Skeletal muscle tissue (tissue), 4 donors: Measurements from ENCODE around the gene NEK1. TPM values are rescaled to one million over a fixed set of nuclear protein-coding genes. Genes with fewer than 3 reads are reported as not detected.

Experiments
- H3K27ac ChIP-seq: one replicate; pipeline ENCODE4 v1.7.0; 2013; ENCODE audit warnings: mild to moderate bottlenecking, low read depth, low read length, inconsistent platforms
- H3K27me3 ChIP-seq, 3 donors: one replicate each; pipeline ENCODE4 v1.7.0; 2013; ENCODE audit warnings: low read length in 3 of 3; ENCODE audit not compliant: control insufficient read depth in 3 of 3, insufficient read depth in 3 of 3
- H3K36me3 ChIP-seq, 3 donors: one replicate each; pipeline ENCODE4 v1.7.0; 2013; ENCODE audit warnings: low read length in 3 of 3; ENCODE audit not compliant: control insufficient read depth in 3 of 3, insufficient read depth in 3 of 3
- H3K4me1 ChIP-seq, 3 donors: one replicate each; pipeline ENCODE4 v1.7.0; 2013; ENCODE audit warnings: low read length in 3 of 3, mild to moderate bottlenecking in 3 of 3; ENCODE audit not compliant: control insufficient read depth in 3 of 3, insufficient read depth in 3 of 3
- H3K4me3 ChIP-seq, 3 donors: one replicate each; pipeline ENCODE4 v1.7.0; 2013; ENCODE audit warnings: low read length in 3 of 3
- H3K9ac ChIP-seq, 3 donors: one replicate each; pipeline ENCODE4 v1.7.0; 2013; ENCODE audit warnings: low read length in 3 of 3, mild to moderate bottlenecking in 3 of 3, moderate library complexity in 2 of 3, low read depth in 1 of 3
- H3K9me3 ChIP-seq, 3 donors: one replicate each; pipeline ENCODE4 v1.7.0; 2013; ENCODE audit warnings: low read length in 3 of 3; ENCODE audit not compliant: control insufficient read depth in 3 of 3
- total RNA-seq: library from RNA; depleted of rRNA; stranded (reverse); fragments of >200 nt; gene quantifications from one replicate; pipeline ENCODE4 v1.2.3, GENCODE V29; 2014
- donor health status: Osteomylitis.

Gene NEK1
- total RNA-seq: 16.7 TPM

DNA sequence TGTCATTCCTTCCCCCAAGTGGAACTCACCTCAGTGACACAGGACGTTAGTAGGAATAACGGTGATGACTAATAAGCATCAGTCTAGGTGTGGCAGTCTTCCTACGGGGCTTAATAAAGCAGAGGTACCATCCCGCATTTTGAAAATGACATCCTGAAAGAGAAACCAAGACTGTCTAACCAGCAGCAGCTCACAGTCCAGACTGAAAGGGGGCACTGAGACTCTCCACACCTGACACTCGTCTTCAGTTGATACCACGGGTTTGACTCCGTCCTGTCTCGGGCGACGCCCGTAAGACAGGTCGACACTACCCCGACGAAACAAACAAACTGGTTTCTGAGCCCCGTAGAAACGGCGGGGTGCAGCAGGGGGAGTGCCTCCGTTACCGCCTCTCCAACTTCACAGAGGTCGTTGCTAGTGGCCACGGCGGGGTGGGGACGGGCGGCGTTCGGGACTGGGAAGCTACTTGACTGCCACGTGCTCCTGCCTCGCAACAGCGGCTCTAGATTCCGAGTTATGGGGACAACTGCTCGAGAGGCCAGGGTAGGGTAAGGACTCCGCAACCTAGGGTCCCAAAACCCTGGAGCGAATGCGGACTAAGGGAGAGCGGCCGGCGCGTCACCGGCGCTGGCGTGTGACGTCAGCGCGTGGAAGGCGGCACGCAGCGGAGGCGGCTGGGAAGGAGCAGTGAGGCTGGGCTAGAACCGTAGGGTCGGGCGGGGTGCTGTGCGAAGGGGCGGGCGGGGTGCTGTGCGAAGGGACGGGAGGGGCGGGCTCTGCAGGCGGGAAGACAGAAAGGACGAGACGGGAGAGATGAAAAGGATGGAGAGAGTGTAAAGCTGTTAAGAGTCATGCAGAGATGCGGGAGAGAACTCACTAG lies at the start of gene NEK1:
TSS of gene NEK1 (minus strand) at position 593 of the 880 bp plus-strand sequence. CDS start 9,953 bp downstream, outside the sequence.
- Histone ChIP-seq H3K36me3 (no peaks in the 10 kb centered on the region), H3K9me3 (no peaks in the 10 kb centered on the region), H3K9ac (peak within 1 kb of the TSS; percentile 86 to 97 (median 96)), H3K27me3 (no peaks in the 10 kb centered on the region), H3K27ac (peak within 1 kb of the TSS; percentile 94), H3K4me3 (peak within 1 kb of the TSS; percentile 91 to 96 (median 94)), H3K4me1 (peaks cover 3 to 18% (median 16%) of the 10 kb centered on the region in 3 donors)

DNA sequence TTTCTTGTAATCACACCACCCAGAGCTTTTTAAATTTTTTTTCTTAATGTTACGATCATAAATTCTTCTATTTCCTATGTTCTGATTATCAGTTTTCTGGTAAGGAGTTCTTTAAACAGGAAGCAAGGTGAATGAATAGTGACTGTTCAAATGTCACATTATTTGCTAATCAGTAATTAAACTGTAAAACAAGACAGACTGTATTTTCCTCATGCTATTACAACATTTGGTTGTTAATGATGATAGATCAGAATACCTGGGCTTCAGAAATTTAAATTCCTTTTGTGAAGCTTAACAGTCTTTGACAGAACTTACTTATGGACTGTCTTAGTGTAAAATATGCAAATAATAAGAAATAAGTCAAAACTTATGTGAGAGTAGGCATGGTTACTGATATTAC lies 49.4 kb upstream of the NEK1 start:
- no peaks in the 10 kb centered on the region for H3K27me3 ChIP-seq
- peak overlapping the region; percentile 2 to 56 (median 23) for H3K4me3 ChIP-seq
- H3K36me3 ChIP-seq: no peaks in the 10 kb centered on the region
- H3K4me1 ChIP-seq: peaks cover 0 to 8% (median 3%) of the 10 kb centered on the region in 3 donors
- peaks cover 0 to 3% (median 0%) of the 10 kb centered on the region in 3 donors for H3K9me3 ChIP-seq
- peak overlapping the region; percentile 37 for H3K27ac ChIP-seq
- H3K9ac ChIP-seq: peak overlapping the region; percentile 72 to 90 (median 81)

DNA sequence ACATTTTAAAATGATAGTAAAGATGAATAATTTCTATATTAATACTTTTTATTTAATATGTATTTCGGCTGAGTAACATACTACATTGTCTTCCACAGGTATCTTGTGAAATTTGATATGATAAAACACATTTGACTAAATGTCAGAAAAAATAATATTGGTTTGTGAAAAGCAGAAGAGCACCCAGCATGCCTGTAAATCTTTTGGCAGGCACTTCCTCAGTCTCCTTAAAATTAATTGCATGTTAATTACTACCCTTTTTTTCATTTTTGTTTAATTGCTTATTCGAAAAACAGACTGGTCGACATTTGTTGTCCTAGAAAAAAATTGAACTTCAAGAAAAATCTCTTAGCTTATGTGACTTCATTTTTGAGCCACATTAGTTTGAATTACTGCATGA lies 48.5 kb upstream of the NEK1 start:
- no peaks in the 10 kb centered on the region for H3K9me3 ChIP-seq
- H3K9ac ChIP-seq: peak overlapping the region; percentile 72 to 90 (median 81)
- no peaks in the 10 kb centered on the region for H3K27me3 ChIP-seq
- peak overlapping the region; percentile 52 to 85 (median 56) for H3K4me3 ChIP-seq
- peak overlapping the region; percentile 83 for H3K27ac ChIP-seq
- peaks cover 0 to 8% (median 3%) of the 10 kb centered on the region in 3 donors for H3K4me1 ChIP-seq
- H3K36me3 ChIP-seq: no peaks in the 10 kb centered on the region

GRCh38 chr4:169659716-169660670 lies 47.6 kb upstream of the NEK1 start:
- Histone ChIP-seq H3K9ac (peak overlapping the region; percentile 72 to 90 (median 81)), H3K36me3 (no peaks in the 10 kb centered on the region), H3K9me3 (no peaks in the 10 kb centered on the region), H3K4me3 (peak overlapping the region; percentile 52 to 85 (median 56)), H3K27ac (peak overlapping the region; percentile 83), H3K4me1 (peaks cover 0 to 8% (median 3%) of the 10 kb centered on the region in 3 donors), H3K27me3 (no peaks in the 10 kb centered on the region)

DNA sequence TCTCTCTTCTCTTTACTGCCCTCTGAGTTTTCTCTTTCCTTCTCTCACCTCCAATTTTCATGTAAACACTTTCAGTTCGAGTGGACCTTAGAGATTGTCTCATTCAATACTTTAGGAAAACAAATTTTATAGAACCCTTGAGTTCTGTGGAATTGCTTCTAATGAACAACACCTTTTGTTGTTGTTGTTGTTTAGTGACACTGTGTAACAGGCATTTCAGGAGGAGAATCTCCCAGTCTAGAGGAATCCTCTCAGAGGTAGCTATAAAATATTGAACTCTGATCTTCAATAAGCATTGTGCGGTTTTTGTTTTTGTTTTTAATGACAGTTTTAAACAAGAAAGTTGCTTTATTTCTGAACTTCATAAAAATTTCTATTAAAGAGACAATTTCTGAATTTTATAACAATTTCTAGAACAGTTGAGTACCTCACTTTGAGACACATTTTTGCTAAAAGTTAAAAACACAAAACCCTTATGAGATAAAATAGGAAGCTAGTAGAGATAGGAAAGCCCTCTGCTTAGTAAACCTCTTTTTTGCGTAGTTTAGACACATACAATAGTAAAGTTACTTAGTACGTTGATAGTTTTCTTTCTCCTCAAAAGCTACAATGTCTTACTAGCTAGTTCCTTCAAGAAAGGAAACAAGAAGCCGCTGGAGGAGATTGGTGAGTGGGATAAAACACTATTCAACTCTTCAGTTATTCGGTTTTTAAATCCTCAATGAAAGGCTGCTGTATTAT lies 46.8 kb upstream of the NEK1 start:
- peak overlapping the region in 2 of 3 donors; percentile 72 to 90 for H3K9ac ChIP-seq
- no peaks in the 10 kb centered on the region for H3K36me3 ChIP-seq
- peaks cover 0 to 3% (median 1%) of the 10 kb centered on the region in 3 donors for H3K4me1 ChIP-seq
- no peak overlapping the region for H3K4me3 ChIP-seq
- no peaks in the 10 kb centered on the region for H3K9me3 ChIP-seq
- H3K27ac ChIP-seq: peak overlapping the region; percentile 83
- H3K27me3 ChIP-seq: no peaks in the 10 kb centered on the region

- Histone ChIP-seq H3K4me3 (no peak overlapping the region), H3K4me1 (no peaks in the 10 kb centered on the region), H3K36me3 (no peaks in the 10 kb centered on the region), H3K27ac (no peak overlapping the region), H3K9me3 (no peaks in the 10 kb centered on the region), H3K27me3 (no peaks in the 10 kb centered on the region), H3K9ac (no peak overlapping the region)
Observed at GRCh38 chr4:169658196-169658595, 45.8 kb upstream of the NEK1 start.

DNA sequence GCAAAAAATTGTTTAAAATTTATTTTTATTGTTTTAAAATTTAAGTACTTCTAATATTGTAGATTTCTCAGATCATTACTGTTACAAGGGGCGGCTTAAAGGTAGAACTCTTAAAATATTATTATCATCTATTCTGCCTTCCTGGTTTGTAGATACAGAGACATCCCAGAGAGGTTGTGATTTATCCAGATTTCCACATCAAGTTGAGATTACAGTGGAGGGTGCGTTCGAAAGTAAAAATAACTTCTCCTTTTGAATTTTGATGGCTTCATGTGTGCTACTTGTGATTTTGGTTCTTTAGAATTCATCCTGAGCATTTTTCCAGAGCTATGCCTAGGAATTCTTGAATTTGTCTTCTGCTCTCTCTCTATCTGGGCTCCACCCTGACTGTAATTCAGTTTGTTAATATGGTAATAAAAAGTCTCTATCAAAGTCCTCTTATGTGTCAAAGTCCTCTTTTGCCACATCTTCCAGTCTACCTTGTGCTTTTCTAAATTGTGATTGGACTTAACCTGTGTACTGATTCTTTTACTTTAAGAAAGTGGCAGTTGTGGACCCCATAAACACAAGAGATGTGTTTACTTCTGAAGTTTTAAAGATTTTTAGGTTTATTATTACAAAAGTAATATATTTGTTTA lies 45.2 kb upstream of the NEK1 start:
- Histone ChIP-seq H3K9me3 (no peaks in the 10 kb centered on the region), H3K36me3 (no peaks in the 10 kb centered on the region), H3K9ac (no peak overlapping the region), H3K4me3 (no peak overlapping the region), H3K4me1 (no peaks in the 10 kb centered on the region), H3K27ac (no peak overlapping the region), H3K27me3 (no peaks in the 10 kb centered on the region)

- no peak overlapping the region for H3K27ac ChIP-seq
- no peak overlapping the region for H3K4me3 ChIP-seq
- H3K9me3 ChIP-seq: no peaks in the 10 kb centered on the region
- H3K36me3 ChIP-seq: no peaks in the 10 kb centered on the region
- no peak overlapping the region for H3K9ac ChIP-seq
- H3K27me3 ChIP-seq: no peaks in the 10 kb centered on the region
- H3K4me1 ChIP-seq: peaks cover 0 to 4% (median 2%) of the 10 kb centered on the region in 3 donors
Observed at GRCh38 chr4:169655401-169655800, 43.0 kb upstream of the NEK1 start.

- Histone ChIP-seq H3K9ac (no peak overlapping the region), H3K4me1 (peaks cover 0 to 7% (median 5%) of the 10 kb centered on the region in 3 donors), H3K27ac (no peak overlapping the region), H3K4me3 (no peak overlapping the region), H3K36me3 (no peaks in the 10 kb centered on the region), H3K9me3 (no peaks in the 10 kb centered on the region), H3K27me3 (no peaks in the 10 kb centered on the region)
Observed at GRCh38 chr4:169652535-169652934, 40.2 kb upstream of the NEK1 start.
